ENCODE measurements around the gene TOR4A. TPM values are rescaled to one million over a fixed set of nuclear protein-coding genes. Genes with fewer than 3 reads are reported as not detected.

The TOR4A gene
- total and polyA plus RNA-seq, 9 of the 15 experiments (the other 6 are each of a cell fraction or from before 2014, with no cell fraction given): 3.9 to 49.2 (median 8.8) TPM

DNA sequence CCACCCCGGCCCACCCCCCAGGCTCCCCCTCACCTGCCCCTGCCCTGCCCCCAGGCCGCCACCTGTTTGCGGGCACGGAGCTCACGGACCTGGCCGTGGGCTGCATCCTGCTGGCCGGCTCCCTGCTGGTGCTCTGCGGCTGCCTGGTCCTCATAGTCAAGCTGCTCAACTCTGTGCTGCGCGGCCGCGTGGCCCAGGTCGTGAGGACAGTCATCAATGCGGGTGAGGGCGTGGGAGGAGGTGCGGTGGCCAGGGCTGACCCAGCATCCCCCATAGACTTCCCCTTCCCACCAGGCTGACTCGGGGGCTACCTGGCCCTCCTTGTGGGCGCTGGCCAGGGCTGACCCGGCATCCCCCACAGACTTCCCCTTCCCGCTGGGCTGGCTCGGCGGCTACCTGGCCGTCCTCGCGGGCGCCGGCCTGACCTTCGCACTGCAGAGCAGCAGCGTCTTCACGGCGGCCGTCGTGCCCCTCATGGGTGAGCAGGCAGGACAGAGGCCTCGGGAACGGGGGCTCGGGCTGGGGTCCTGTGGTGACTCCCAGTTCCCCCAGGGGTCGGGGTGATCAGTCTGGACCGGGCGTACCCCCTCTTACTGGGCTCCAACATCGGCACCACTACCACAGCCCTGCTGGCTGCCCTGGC is 43.4 kb upstream of the TOR4A start:
- Histone ChIP-seq H3K79me2 (ENCODE audit: control insufficient read depth, insufficient read depth, low read length) (peaks cover 14% of the 10 kb centered on the region), H3K4me1 (replicated peaks in 1 of 2; ENCODE audit: control insufficient read depth in 2 of 2, insufficient read depth in 2 of 2, low read length in 2 of 2) (peaks cover 16 to 100% of the 10 kb centered on the region in 2 experiments), H2AFZ (ENCODE audit: low read depth, low read length) (no peak overlapping the region), H3K27me3 (ENCODE audit: control insufficient read depth in 2 of 2, insufficient read depth in 2 of 2, low read length in 2 of 2) (no peaks in the 10 kb centered on the region), H3K9me1 (ENCODE audit: control insufficient read depth, insufficient read depth, low read length) (peaks cover 4% of the 10 kb centered on the region), H3K4me2 (ENCODE audit: insufficient read depth, low read length) (no peak overlapping the region), H3K4me3 (no peak overlapping the region), H3K9ac (ENCODE audit: insufficient read depth in 1 of 2, low read depth in 2 of 2, low read length in 2 of 2) (peak overlapping the region in 1 of 2 experiments; percentile 76; a peak in 2 of 4 replicates), H4K20me1 (replicated peaks; ENCODE audit: control insufficient read depth, insufficient read depth, low read length) (no peaks in the 10 kb centered on the region), H3K36me3 (ENCODE audit: control insufficient read depth, insufficient read depth, low read length) (peaks cover 4% of the 10 kb centered on the region; the same call in 1 of the 3 replicates), H3K27ac (ENCODE audit: extremely low read depth, low read depth, low read length) (no peak overlapping the region), H3K9me3 (replicated peaks; ENCODE audit: control insufficient read depth, insufficient read depth, low read depth, low read length) (no peaks in the 10 kb centered on the region)
- ATAC-seq: no peak
- POLR2A ChIA-PET: interaction anchor here (0.7 kb wide), 1 partner anchor 45 kb away, joined by 3 read pairs; no protein-coding TSS in a partner anchor
- CTCF ChIA-PET (ENCODE audit: low intra/inter-chr PET ratio): no interaction called here
- DNase-seq (ENCODE audit: extremely low read depth in 1 of 4, low spot score in 3 of 4): peak in 3 of 4 experiments; percentile 26 to 35 (median 28)
- FAIRE-seq: no peak
- intact Hi-C loops (cut with micrococcal nuclease): no loop called here
- BruUV-seq (replicated peaks): no TSS peak
- in situ Hi-C loops (cut with MboI): loop anchor here (25.0 kb wide), 1 partner anchor 447 kb away; the partner anchor contains the start of genes CCDC183 and TMEM141
- WGBS (ENCODE audit: insufficient coverage, low coverage, missing lambda C conversion rate): 57% methylated on average over 23 of the region's 40 CpGs
- TF ChIP-seq, protein P1, sequence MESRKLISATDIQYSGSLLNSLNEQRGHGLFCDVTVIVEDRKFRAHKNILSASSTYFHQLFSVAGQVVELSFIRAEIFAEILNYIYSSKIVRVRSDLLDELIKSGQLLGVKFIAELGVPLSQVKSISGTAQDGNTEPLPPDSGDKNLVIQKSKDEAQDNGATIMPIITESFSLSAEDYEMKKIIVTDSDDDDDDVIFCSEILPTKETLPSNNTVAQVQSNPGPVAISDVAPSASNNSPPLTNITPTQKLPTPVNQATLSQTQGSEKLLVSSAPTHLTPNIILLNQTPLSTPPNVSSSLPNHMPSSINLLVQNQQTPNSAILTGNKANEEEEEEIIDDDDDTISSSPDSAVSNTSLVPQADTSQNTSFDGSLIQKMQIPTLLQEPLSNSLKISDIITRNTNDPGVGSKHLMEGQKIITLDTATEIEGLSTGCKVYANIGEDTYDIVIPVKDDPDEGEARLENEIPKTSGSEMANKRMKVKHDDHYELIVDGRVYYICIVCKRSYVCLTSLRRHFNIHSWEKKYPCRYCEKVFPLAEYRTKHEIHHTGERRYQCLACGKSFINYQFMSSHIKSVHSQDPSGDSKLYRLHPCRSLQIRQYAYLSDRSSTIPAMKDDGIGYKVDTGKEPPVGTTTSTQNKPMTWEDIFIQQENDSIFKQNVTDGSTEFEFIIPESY (CRISPR knock-in tag; IDR thresholded peaks at IDR 0.05): peak; percentile 92
- 0 out of 2 replicates have a peak, but pooled peaks have one; percentile 15 for TF ChIP-seq MYC (IDR thresholded peaks at IDR 0.05; ENCODE audit: low read depth, low read length)
- no peak for TF ChIP-seq MYC (CRISPR knock-in tag; IDR thresholded peaks at IDR 0.05; ENCODE audit: borderline replicate concordance, low read depth)
- TF ChIP-seq TEAD1 (CRISPR knock-in tag; IDR thresholded peaks at IDR 0.05): no peak
- TF ChIP-seq CREM (IDR thresholded peaks at IDR 0.05; ENCODE audit: low read depth): no peak
- no peak for TF ChIP-seq RNF2 (IDR thresholded peaks at IDR 0.05)
- no peak for TF ChIP-seq ZNF785 (CRISPR knock-in tag; IDR thresholded peaks at IDR 0.05)
- TF ChIP-seq RBM22 (IDR thresholded peaks at IDR 0.05; ENCODE audit: low read depth, low read length, poor library complexity, severe bottlenecking): peak; percentile 35
- no peak for TF ChIP-seq CREBBP (IDR thresholded peaks at IDR 0.05; ENCODE audit: low read depth, low read length)
- TF ChIP-seq, protein P2, sequence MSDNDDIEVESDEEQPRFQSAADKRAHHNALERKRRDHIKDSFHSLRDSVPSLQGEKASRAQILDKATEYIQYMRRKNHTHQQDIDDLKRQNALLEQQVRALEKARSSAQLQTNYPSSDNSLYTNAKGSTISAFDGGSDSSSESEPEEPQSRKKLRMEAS (CRISPR knock-in tag; IDR thresholded peaks at IDR 0.05): peak; percentile 68; the same call in 1 of the 2 replicates
- peak; percentile 21 for TF ChIP-seq FIP1L1 (IDR thresholded peaks at IDR 0.05; ENCODE audit: low read depth, low read length, poor library complexity, severe bottlenecking)
- no peak for TF ChIP-seq YY1 (IDR thresholded peaks at IDR 0.05; ENCODE audit: borderline replicate concordance in 1 of 3, control insufficient read depth in 1 of 3, extremely low read depth in 1 of 3, insufficient read depth in 3 of 3, insufficient read length in 1 of 3, insufficient replicate concordance in 2 of 3, low read depth in 1 of 3, low read length in 2 of 3)
- TF ChIP-seq, protein P3, sequence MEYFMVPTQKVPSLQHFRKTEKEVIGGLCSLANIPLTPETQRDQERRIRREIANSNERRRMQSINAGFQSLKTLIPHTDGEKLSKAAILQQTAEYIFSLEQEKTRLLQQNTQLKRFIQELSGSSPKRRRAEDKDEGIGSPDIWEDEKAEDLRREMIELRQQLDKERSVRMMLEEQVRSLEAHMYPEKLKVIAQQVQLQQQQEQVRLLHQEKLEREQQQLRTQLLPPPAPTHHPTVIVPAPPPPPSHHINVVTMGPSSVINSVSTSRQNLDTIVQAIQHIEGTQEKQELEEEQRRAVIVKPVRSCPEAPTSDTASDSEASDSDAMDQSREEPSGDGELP (CRISPR knock-in tag; IDR thresholded peaks at IDR 0.05; ENCODE audit: borderline replicate concordance): no peak
- peak; percentile 70 for TF ChIP-seq POLR2G (IDR thresholded peaks at IDR 0.05; ENCODE audit: low read depth, low read length)
